HG02763 (cell line): ENCODE data around the gene ACCSL.

Experiments
- ATAC-seq: cut with Tn5 transposase; IDR thresholded peaks from one replicate; pipeline ENCODE4 v1.9.1; 2021; ENCODE audit warnings: mild to moderate bottlenecking, moderate library complexity; ENCODE audit not compliant: unreplicated experiment

The ACCSL gene

GRCh38 chr11:44094260-44094868 lies 46.6 kb downstream of the ACCSL start:
- peak; percentile 32 for ATAC-seq

GRCh38 chr11:44095506-44096359 lies 48.0 kb downstream of the ACCSL start, which contains the start of gene EXT2:
TSS of gene EXT2 (plus strand) at chr11:44095678. CDS start at chr11:44107713, 12,035 bp downstream.
- ATAC-seq: peak; percentile 95

- ATAC-seq: no peak
These were observed 48.8 kb downstream of the ACCSL start for GRCh38 chr11:44096360-44097185.

GRCh38 chr11:44097821-44098220 lies 50.0 kb downstream of the ACCSL start:
- ATAC-seq: no peak

- ATAC-seq: no peak
These were observed 53.3 kb downstream of the ACCSL start for GRCh38 chr11:44101098-44101497.

- ATAC-seq: no peak
These were observed 56.9 kb downstream of the ACCSL start for GRCh38 chr11:44104481-44105294.

- no peak for ATAC-seq
These were observed 60.5 kb downstream of the ACCSL start for GRCh38 chr11:44108260-44108659.
